Endothelial cell (in vitro differentiated cells): ENCODE results near the gene ZKSCAN5. TPM values are rescaled to one million over a fixed set of nuclear protein-coding genes. Genes with fewer than 3 reads are reported as not detected.

Source experiments
- DNase-seq: peaks from one replicate; pipeline ENCODE4 v3.0.0; 2021; ENCODE audit warnings: low spot score
- H3K27ac Mint-ChIP-seq: one replicate; pipeline ENCODE4 v1.8.0; 2021; ENCODE audit warnings: mixed read lengths, inconsistent platforms; ENCODE audit not compliant: unreplicated experiment
- H3K27me3 Mint-ChIP-seq: one replicate; pipeline ENCODE4 v1.8.0; 2021; ENCODE audit warnings: mild to moderate bottlenecking, moderate library complexity, mixed read lengths, inconsistent platforms; ENCODE audit not compliant: unreplicated experiment
- H3K36me3 Mint-ChIP-seq: one replicate; pipeline ENCODE4 v1.8.0; 2021; ENCODE audit warnings: mild to moderate bottlenecking, low read depth, mixed read lengths, inconsistent platforms; ENCODE audit not compliant: unreplicated experiment
- H3K4me1 Mint-ChIP-seq: one replicate; pipeline ENCODE4 v1.8.0; 2021; ENCODE audit warnings: mild to moderate bottlenecking, mixed read lengths, inconsistent platforms; ENCODE audit not compliant: unreplicated experiment
- H3K4me3 Mint-ChIP-seq: one replicate; pipeline ENCODE4 v1.8.0; 2021; ENCODE audit warnings: mild to moderate bottlenecking, mixed read lengths, inconsistent platforms; ENCODE audit not compliant: unreplicated experiment
- H3K9me3 Mint-ChIP-seq: one replicate; pipeline ENCODE4 v1.8.0; 2021; ENCODE audit warnings: mixed read lengths, inconsistent platforms; ENCODE audit not compliant: unreplicated experiment
- CTCF ChIP-seq: fragments of 200-600 bp; sonication (generic); IDR thresholded peaks from one replicate; pipeline ENCODE4 v1.5.0; 2021; ENCODE audit warnings: antibody characterized with exemption; ENCODE audit not compliant: unreplicated experiment
- total RNA-seq: library from RNA; stranded (reverse); fragmentation: NEBNext Ultra II Directional; extraction: Animal tissue kit (Norgen Biotek cat#: 25700); gene quantifications from one replicate; pipeline ENCODE4 v1.2.1, GENCODE V29; 2021; ENCODE audit not compliant: unreplicated experiment

Gene ZKSCAN5
- total RNA-seq, 1 donor from 2014 or later, result 17.8 TPM

- peaks cover 7% of the 10 kb centered on the region for H3K27me3 Mint-ChIP-seq
- H3K4me1 Mint-ChIP-seq, result peaks cover 7% of the 10 kb centered on the region
- no peak for TF ChIP-seq CTCF
- peaks cover 42% of the 10 kb centered on the region for H3K36me3 Mint-ChIP-seq
- no peak for DNase-seq
- H3K9me3 Mint-ChIP-seq, result no peaks in the 10 kb centered on the region
- no peak overlapping the region for H3K4me3 Mint-ChIP-seq
- H3K27ac Mint-ChIP-seq, result peak overlapping the region; percentile 72
Observed at GRCh38 chr7:99457650-99458493, 46.6 kb upstream of the ZKSCAN5 start.

- Mint-ChIP-seq H3K36me3 (peaks cover 41% of the 10 kb centered on the region), H3K4me1 (peaks cover 11% of the 10 kb centered on the region), H3K4me3 (peak overlapping the region; percentile 21), H3K27me3 (peaks cover 7% of the 10 kb centered on the region), H3K9me3 (no peaks in the 10 kb centered on the region), H3K27ac (no peak overlapping the region)
- peak; percentile 22 for DNase-seq
- peak; percentile 34 for TF ChIP-seq CTCF
Observed at GRCh38 chr7:99459087-99459486, 45.4 kb upstream of the ZKSCAN5 start.

GRCh38 chr7:99460651-99461050 lies 43.8 kb upstream of the ZKSCAN5 start:
- Mint-ChIP-seq H3K27me3 (peaks cover 6% of the 10 kb centered on the region), H3K9me3 (no peaks in the 10 kb centered on the region), H3K36me3 (peaks cover 40% of the 10 kb centered on the region), H3K4me1 (peaks cover 18% of the 10 kb centered on the region), H3K4me3 (peak overlapping the region; percentile 1), H3K27ac (peak overlapping the region; percentile 61)
- TF ChIP-seq CTCF, result no peak
- DNase-seq, result no peak

- peaks cover 20% of the 10 kb centered on the region for H3K4me1 Mint-ChIP-seq
- H3K9me3 Mint-ChIP-seq, result no peaks in the 10 kb centered on the region
- H3K27ac Mint-ChIP-seq, result no peak overlapping the region
- H3K4me3 Mint-ChIP-seq, result no peak overlapping the region
- H3K27me3 Mint-ChIP-seq, result peaks cover 6% of the 10 kb centered on the region
- H3K36me3 Mint-ChIP-seq, result peaks cover 39% of the 10 kb centered on the region
- no peak for TF ChIP-seq CTCF
- no peak for DNase-seq
Observed at GRCh38 chr7:99461221-99461620, 43.2 kb upstream of the ZKSCAN5 start.

GRCh38 chr7:99465421-99465768 lies 39.1 kb upstream of the ZKSCAN5 start:
- H3K4me1 Mint-ChIP-seq, result peaks cover 13% of the 10 kb centered on the region
- H3K9me3 Mint-ChIP-seq, result no peaks in the 10 kb centered on the region
- H3K27ac Mint-ChIP-seq, result peak overlapping the region; percentile 94
- H3K4me3 Mint-ChIP-seq, result peak overlapping the region; percentile 96
- DNase-seq, result no peak
- H3K27me3 Mint-ChIP-seq, result peaks cover 5% of the 10 kb centered on the region
- peaks cover 16% of the 10 kb centered on the region for H3K36me3 Mint-ChIP-seq
- TF ChIP-seq CTCF, result no peak
